MCF 10A (cell line): ENCODE measurements around the gene HOXB8. TPM values are rescaled to one million over a fixed set of nuclear protein-coding genes. Genes with fewer than 3 reads are reported as not detected.

ENCODE experiments used
- BruUV-seq: library from RNA; stranded (reverse); fragments of 400-500 nt; replicated peaks from 2 replicates; lab custom pipeline; 2021; lab: Mats Ljungman, UMichigan
- CTCF ChIA-PET: fragments of 300-600 bp; sonication (Branson Sonifier 250); formaldehyde crosslinking; extraction: SDS; loops from one replicate; lab custom pipeline; 2021; ENCODE audit warnings: antibody characterized with exemption, inconsistent platforms; lab: Yijun Ruan, JAX
- POLR2A ChIA-PET: fragments of 300-600, 350-650 bp; sonication (Branson Sonifier 250); formaldehyde crosslinking; extraction: SDS; loops from one replicate; lab custom pipeline; 2020; ENCODE audit warnings: antibody characterized with exemption, inconsistent platforms; lab: Yijun Ruan, JAX
- DNase-seq: peaks from one replicate; pipeline ENCODE4 v3.0.0-alpha.2; 2018; ENCODE audit not compliant: unreplicated experiment
- H3K27ac Mint-ChIP-seq: one replicate; pipeline ENCODE4 v1.8.0; 2022; ENCODE audit warnings: mild to moderate bottlenecking, low read depth, mixed read lengths; ENCODE audit not compliant: unreplicated experiment
- H3K27me3 Mint-ChIP-seq: one replicate; pipeline ENCODE4 v1.8.0; 2022; ENCODE audit warnings: mixed read lengths; ENCODE audit not compliant: insufficient read depth, unreplicated experiment
- H3K36me3 Mint-ChIP-seq: one replicate; pipeline ENCODE4 v1.8.0; 2022; ENCODE audit warnings: mild to moderate bottlenecking, moderate library complexity, mixed read lengths; ENCODE audit not compliant: insufficient read depth, unreplicated experiment
- H3K4me1 Mint-ChIP-seq: one replicate; pipeline ENCODE4 v1.8.0; 2022; ENCODE audit warnings: mixed read lengths; ENCODE audit not compliant: insufficient read depth, unreplicated experiment
- H3K4me3 Mint-ChIP-seq: one replicate; pipeline ENCODE4 v1.8.0; 2022; ENCODE audit warnings: mild to moderate bottlenecking, moderate library complexity, mixed read lengths; ENCODE audit not compliant: unreplicated experiment
- H3K9me3 Mint-ChIP-seq: one replicate; pipeline ENCODE4 v1.8.0; 2022; ENCODE audit warnings: mixed read lengths; ENCODE audit not compliant: unreplicated experiment
- intact Hi-C: fragments of 100-400 bp; cut with micrococcal nuclease; formaldehyde crosslinking; loops from 2 replicates; pipeline ENCODE4 v1.14.1; 2022
- total RNA-seq: library from RNA; stranded (reverse); gene quantifications from 2 replicates; pipeline ENCODE4 v1.2.3, GENCODE V29; 2022
- TF ChIP-seq, protein P1 (sequence below): fragments of 200-600 bp; IDR thresholded peaks from one replicate; pipeline ENCODE4 v1.8.0; 2022; ENCODE audit warnings: antibody characterized with exemption, mild to moderate bottlenecking; ENCODE audit not compliant: unreplicated experiment

The HOXB8 gene
- total RNA-seq, 1 experiment from 2014 or later = not detected

DNA sequence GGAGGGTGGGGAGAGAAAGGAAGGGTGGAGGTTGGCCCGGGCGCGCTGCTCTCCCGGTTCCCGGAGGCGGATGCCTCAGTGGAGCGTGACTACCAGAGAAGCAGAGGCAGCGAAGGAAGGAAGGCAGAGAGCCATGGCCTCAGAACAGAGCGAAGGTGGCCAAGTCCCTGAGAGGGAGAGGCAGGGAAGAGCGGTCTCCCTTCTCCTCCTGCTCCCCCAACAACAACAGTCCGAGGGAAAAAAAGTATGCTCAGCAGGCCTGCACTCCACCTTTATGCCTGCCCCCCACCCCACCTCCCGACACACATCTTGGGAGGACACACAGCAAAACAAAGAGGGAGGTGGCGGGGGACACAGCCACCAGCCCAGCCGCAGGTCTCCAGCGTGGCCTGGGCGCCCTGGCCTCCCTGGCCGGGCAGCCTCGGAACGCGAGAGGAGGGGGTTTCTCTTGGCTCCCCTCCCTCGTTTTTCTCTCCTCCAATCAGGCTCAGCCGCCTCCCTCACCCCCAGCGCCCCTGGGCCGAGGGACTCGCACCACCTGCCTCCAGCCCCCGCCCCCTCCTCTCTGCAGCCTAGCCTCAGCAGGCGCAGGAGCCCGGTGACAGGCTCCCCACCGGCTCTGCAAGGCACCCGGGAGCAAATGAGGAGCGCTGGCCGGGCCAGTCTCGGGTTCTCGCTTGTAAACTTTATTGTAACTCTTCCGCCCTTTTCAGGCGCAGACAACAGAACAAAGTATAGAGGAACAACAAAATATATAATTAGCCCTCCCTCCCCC, 3.2 kb downstream of the HOXB8 start:
- no TSS peak for BruUV-seq
- ChIA-PET POLR2A (no interaction called here), CTCF (no interaction called here)
- TF ChIP-seq, protein P1, sequence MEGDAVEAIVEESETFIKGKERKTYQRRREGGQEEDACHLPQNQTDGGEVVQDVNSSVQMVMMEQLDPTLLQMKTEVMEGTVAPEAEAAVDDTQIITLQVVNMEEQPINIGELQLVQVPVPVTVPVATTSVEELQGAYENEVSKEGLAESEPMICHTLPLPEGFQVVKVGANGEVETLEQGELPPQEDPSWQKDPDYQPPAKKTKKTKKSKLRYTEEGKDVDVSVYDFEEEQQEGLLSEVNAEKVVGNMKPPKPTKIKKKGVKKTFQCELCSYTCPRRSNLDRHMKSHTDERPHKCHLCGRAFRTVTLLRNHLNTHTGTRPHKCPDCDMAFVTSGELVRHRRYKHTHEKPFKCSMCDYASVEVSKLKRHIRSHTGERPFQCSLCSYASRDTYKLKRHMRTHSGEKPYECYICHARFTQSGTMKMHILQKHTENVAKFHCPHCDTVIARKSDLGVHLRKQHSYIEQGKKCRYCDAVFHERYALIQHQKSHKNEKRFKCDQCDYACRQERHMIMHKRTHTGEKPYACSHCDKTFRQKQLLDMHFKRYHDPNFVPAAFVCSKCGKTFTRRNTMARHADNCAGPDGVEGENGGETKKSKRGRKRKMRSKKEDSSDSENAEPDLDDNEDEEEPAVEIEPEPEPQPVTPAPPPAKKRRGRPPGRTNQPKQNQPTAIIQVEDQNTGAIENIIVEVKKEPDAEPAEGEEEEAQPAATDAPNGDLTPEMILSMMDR = no peak
- intact Hi-C loops = no loop called here
- Mint-ChIP-seq H3K27ac (no peak overlapping the region), H3K36me3 (no peaks in the 10 kb centered on the region), H3K9me3 (no peaks in the 10 kb centered on the region), H3K27me3 (peaks cover 98% of the 10 kb centered on the region), H3K4me3 (no peak overlapping the region), H3K4me1 (peaks cover 1% of the 10 kb centered on the region)
- no peak for DNase-seq

GRCh38 chr17:48611213-48611612, 3.9 kb downstream of the HOXB8 start:
- Mint-ChIP-seq H3K27ac (no peak overlapping the region), H3K36me3 (no peaks in the 10 kb centered on the region), H3K27me3 (peaks cover 97% of the 10 kb centered on the region), H3K9me3 (no peaks in the 10 kb centered on the region), H3K4me3 (no peak overlapping the region), H3K4me1 (no peaks in the 10 kb centered on the region)
- intact Hi-C loops = no loop called here
- CTCF ChIA-PET = no interaction called here
- DNase-seq = no peak
- TF ChIP-seq, protein P1 = no peak
- POLR2A ChIA-PET = no interaction called here
- no TSS peak for BruUV-seq

- POLR2A ChIA-PET = no interaction called here
- Mint-ChIP-seq H3K4me1 (no peaks in the 10 kb centered on the region), H3K27me3 (peaks cover 97% of the 10 kb centered on the region), H3K4me3 (no peak within 1 kb of the TSS), H3K27ac (no peak within 1 kb of the TSS), H3K9me3 (no peaks in the 10 kb centered on the region), H3K36me3 (no peaks in the 10 kb centered on the region)
- no peak for DNase-seq
- intact Hi-C loops = no loop called here
- CTCF ChIA-PET = interaction anchor here (0.5 to 1.3 kb wide), 4 partner anchors 12 to 697 kb away, joined by 3 to 5 read pairs (median 3); no protein-coding TSS in a partner anchor
- no TSS peak for BruUV-seq
- TF ChIP-seq, protein P1 = no peak
Measured at GRCh38 chr17:48610282-48611211, 4.5 kb downstream of the HOXB8 start, which contains the start of gene HOXB7. TSS of gene HOXB7 (minus strand) at chr17:48611017. CDS start at chr17:48610918, 99 bp downstream.
